AG04450 (cell line): ENCODE data around the gene ATXN7L2. TPM values are rescaled to one million over a fixed set of nuclear protein-coding genes. Genes with fewer than 3 reads are reported as not detected.
"Not testable (repeated sequence)": the region's sequence is repeated elsewhere in the genome, so short reads cannot be mapped to it uniquely, and the experiment has no call there.

Experiments
- CTCF ChIA-PET: fragments of 300-600, 350-600 bp; formaldehyde crosslinking; extraction: SDS; loops from one replicate; lab custom pipeline; 2022; ENCODE audit warnings: antibody characterized with exemption, inconsistent platforms; lab: Charles Lee
- POLR2A ChIA-PET: fragments of 350-600 bp; formaldehyde crosslinking; extraction: SDS; loops from one replicate; lab custom pipeline; 2021; ENCODE audit warnings: antibody characterized with exemption, inconsistent platforms; lab: Yijun Ruan, JAX
- DNase-seq: peaks from one replicate; pipeline ENCODE4 v3.0.0-alpha.2; 2011; ENCODE audit warnings: low read depth, low spot score
- H3K27ac ChIP-seq: one replicate; pipeline ENCODE4 v1.5.1; 2012; ENCODE audit warnings: low read depth, low read length, control low read depth
- H3K27me3 ChIP-seq: one replicate; pipeline ENCODE4 v1.6.0; 2012; ENCODE audit warnings: low read length; ENCODE audit not compliant: control insufficient read depth, insufficient read depth
- H3K4me3 ChIP-seq: 2 replicates; pipeline ENCODE4 v1.5.1; 2011; ENCODE audit warnings: mild to moderate bottlenecking, low read depth, low read length, control low read depth
- H3K9me3 ChIP-seq: 2 replicates; pipeline ENCODE4 v1.5.1; 2012; ENCODE audit warnings: low read length; ENCODE audit not compliant: control insufficient read depth, insufficient read depth
- polyA plus RNA-seq: library from polyadenylated mRNA; depleted of rRNA; stranded (reverse); fragments of >200 nt; gene quantifications from 2 replicates; pipeline ENCODE4 v1.2.3, GENCODE V29; 2011
- TF ChIP-seq, protein P1 (sequence below): IDR thresholded peaks from 2 replicates; pipeline ENCODE4 v1.5.1; 2011; ENCODE audit warnings: low read depth, low read length, control low read depth, inconsistent platforms

The ATXN7L2 gene
- polyA plus RNA-seq, 1 experiment, result 1.5 TPM

DNA sequence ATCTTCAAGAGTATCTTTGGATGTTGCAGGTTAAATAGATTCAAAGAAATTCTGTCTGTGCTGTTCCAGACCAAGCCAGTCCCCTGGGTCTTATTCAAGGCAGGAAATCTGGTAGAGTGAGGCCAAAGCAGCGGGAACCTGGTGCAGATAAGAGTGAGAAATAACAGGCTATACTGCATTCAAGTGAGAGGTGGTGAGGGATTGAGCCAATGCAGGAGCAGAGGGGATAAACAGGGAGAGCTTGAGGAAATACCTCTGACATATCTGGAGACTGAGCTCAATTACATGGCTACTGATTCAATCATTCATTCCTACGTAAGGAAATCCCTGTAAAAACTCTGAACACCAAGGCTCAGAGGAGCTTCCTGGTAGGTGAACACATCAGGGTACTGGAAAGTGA lies 40.2 kb upstream of the ATXN7L2 start:
- POLR2A ChIA-PET, result interaction anchor here (0.6 kb wide), 1 partner anchor 15 kb away, joined by 3 read pairs; no protein-coding TSS in a partner anchor
- DNase-seq, result no peak
- TF ChIP-seq, protein P1, sequence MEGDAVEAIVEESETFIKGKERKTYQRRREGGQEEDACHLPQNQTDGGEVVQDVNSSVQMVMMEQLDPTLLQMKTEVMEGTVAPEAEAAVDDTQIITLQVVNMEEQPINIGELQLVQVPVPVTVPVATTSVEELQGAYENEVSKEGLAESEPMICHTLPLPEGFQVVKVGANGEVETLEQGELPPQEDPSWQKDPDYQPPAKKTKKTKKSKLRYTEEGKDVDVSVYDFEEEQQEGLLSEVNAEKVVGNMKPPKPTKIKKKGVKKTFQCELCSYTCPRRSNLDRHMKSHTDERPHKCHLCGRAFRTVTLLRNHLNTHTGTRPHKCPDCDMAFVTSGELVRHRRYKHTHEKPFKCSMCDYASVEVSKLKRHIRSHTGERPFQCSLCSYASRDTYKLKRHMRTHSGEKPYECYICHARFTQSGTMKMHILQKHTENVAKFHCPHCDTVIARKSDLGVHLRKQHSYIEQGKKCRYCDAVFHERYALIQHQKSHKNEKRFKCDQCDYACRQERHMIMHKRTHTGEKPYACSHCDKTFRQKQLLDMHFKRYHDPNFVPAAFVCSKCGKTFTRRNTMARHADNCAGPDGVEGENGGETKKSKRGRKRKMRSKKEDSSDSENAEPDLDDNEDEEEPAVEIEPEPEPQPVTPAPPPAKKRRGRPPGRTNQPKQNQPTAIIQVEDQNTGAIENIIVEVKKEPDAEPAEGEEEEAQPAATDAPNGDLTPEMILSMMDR, result no peak
- Histone ChIP-seq H3K27ac (no peak overlapping the region), H3K27me3 (peaks cover 7% of the 10 kb centered on the region), H3K4me3 (no peak overlapping the region), H3K9me3 (no peaks in the 10 kb centered on the region)
- CTCF ChIA-PET, result no interaction called here

DNA sequence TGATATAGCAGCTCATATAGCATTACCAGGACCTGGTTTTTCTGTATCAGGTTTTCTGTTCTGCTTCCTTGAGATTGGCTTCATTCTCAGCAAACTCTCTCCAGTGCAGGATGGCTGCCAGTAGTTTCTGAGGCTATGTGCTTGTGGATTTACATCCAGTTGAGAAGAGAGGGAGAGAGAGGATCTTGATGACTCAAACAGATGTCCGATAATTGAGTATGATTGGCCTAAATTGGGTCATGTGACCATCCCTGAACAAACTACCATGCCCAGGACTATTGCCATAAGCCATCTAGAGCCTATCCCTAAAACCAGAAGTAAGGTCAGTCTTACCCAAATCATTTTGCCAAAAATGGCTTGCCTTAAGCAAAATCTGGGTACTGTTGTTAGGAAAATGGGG lies 39.4 kb upstream of the ATXN7L2 start:
- POLR2A ChIA-PET, result no interaction called here
- no peak overlapping the region for H3K27ac ChIP-seq
- no peaks in the 10 kb centered on the region for H3K9me3 ChIP-seq
- H3K27me3 ChIP-seq, result peaks cover 10% of the 10 kb centered on the region
- no peak for DNase-seq
- TF ChIP-seq, protein P1, result no peak
- H3K4me3 ChIP-seq, result no peak overlapping the region
- CTCF ChIA-PET, result no interaction called here

DNA sequence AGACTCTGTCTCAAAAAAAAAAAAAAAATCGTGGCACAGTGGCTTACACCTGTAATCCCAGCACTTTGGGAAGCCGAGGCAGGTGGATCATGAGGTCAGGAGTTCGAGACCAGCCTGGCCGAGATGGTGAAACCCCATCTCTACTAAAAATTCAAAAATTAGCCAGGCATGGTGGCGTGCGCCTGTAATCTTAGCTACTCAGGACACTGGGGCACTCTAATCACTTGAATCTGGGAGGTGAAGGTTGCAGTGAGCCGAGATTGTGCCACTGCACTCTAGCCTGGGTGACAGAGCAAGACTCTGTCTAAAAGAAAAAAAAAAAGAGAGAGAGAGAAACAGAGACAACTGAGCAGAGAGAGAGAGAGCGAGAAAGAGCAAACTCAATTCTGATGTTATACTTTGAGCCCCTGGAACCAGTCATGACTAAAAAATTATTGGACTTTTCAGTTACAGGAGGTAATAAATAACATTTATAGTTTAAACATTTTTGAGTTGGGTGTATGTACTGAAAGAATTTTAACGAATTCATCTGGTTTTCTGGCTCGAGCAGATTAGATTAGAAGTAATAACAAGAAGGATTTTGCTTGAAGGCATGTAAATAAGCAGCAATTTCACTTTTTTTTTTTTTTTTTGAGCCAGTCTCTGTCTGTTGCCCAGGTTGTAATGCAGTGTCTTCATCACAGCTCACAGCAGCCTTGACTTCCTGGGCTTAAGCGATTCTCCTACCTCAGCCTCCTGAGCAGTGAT lies 37.6 kb upstream of the ATXN7L2 start:
- CTCF ChIA-PET, result interaction anchor here (1.0 kb wide), 1 partner anchor 86 kb away, joined by 3 read pairs; no protein-coding TSS in a partner anchor

DNA sequence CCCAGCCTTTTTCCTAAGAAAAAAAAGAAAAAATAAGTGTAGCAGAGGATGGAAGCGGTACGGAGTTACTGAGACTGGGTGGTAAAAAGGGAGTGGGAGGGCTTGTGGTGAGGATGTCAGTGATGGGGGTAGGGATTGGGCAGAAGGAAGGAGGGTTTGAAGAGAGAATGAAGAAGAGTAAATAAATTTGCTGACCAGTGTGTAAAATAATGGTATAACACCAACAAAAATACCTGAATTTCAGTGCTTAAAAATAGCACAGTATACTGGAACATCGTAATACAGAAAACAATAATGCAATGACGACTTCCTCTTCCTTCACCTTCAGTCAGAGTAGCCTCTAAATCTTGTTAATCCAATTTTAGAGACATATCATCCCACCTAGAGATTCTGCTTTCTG lies 36.2 kb upstream of the ATXN7L2 start:
- CTCF ChIA-PET, result interaction anchor here (0.8 kb wide), 1 partner anchor 85 kb away, joined by 3 read pairs; no protein-coding TSS in a partner anchor
- no peak for DNase-seq
- Histone ChIP-seq H3K27me3 (peaks cover 12% of the 10 kb centered on the region), H3K27ac (no peak overlapping the region), H3K4me3 (no peak overlapping the region), H3K9me3 (no peaks in the 10 kb centered on the region)
- POLR2A ChIA-PET, result no interaction called here
- TF ChIP-seq, protein P1, result no peak

More for the DNA sequence above, 37.6 kb upstream of the ATXN7L2 start:
- DNase-seq, H3K4me3 ChIP-seq, H3K27ac ChIP-seq, H3K9me3 ChIP-seq: not testable (repeated sequence)
- POLR2A ChIA-PET, result interaction anchor here (0.7 kb wide), 1 partner anchor 16 kb away, joined by 3 read pairs; no protein-coding TSS in a partner anchor
- peaks cover 12% of the 10 kb centered on the region for H3K27me3 ChIP-seq

DNA sequence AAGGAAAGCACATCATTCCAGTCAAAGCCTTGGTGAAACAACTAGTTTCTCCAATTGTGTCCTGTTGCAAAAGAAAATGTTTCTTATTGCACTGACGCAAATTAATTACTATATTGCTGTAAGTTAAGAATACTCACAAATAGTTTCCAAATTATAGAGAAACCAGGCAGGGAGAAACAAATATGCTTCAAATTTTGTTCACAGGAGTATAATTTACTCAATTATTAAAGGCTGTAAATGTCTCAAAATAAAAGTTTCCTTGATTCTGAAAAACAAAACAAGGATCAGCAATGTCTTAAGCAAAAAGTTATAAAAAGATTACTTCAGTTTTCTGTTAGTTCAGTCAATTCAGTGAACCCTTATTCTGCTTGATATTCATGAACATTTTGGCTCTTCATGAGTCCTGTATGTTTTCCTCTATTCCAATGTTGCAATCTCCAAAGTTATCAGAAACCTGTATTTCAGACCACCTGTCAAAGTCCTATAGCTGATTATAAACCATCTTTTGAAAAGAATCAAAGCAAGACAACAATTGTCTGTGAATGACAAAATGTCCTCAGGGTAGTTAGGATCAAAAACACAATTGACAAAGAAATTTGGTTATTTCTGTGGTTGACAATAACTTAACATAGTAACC lies 29.1 kb upstream of the ATXN7L2 start:
- CTCF ChIA-PET, result no interaction called here
- DNase-seq, result no peak

More for the DNA sequence above, 29.1 kb upstream of the ATXN7L2 start:
- TF ChIP-seq, protein P1, result no peak
- Histone ChIP-seq H3K27me3 (peaks cover 12% of the 10 kb centered on the region), H3K27ac (no peak overlapping the region), H3K9me3 (peaks cover 4% of the 10 kb centered on the region; the same call in 1 of the 2 replicates), H3K4me3 (no peak overlapping the region)
- POLR2A ChIA-PET, result no interaction called here
